CD14-positive monocyte (primary cell): ENCODE results near the gene GABARAPL1. TPM values are rescaled to one million over a fixed set of nuclear protein-coding genes. Genes with fewer than 3 reads are reported as not detected.

Experiments
- DNase-seq, 3 donors: peaks; one replicate each; pipeline ENCODE4 v3.0.0-alpha.2; 2011 to 2022
- H2AFZ ChIP-seq: 2 replicates; pipeline ENCODE4 v1.6.0; 2012; ENCODE audit warnings: mild to moderate bottlenecking, low read depth, low read length, inconsistent platforms; ENCODE audit not compliant: insufficient read depth, poor library complexity, severe bottlenecking
- H3K27ac ChIP-seq, 2 donors: 1 replicate in 1 of 2; 2 replicates in 1 of 2; pipeline ENCODE4 v1.5.1; 2012 to 2013; ENCODE audit warnings: low read length in 2 of 2, control low read depth in 1 of 2, inconsistent platforms in 1 of 2, low read depth in 1 of 2, mild to moderate bottlenecking in 1 of 2
- H3K27me3 ChIP-seq, 2 donors: one replicate each; pipeline versions ENCODE4 v1.6.0 to v1.6.1; 2011 to 2013; ENCODE audit warnings: low read length in 2 of 2; ENCODE audit not compliant: control insufficient read depth in 2 of 2, insufficient read depth in 2 of 2
- H3K36me3 ChIP-seq, 2 donors: replicated peaks in 1 of 2; 1 replicate in 1 of 2; 2 replicates in 1 of 2; pipeline versions ENCODE4 v1.5.1 to v1.6.1; 2012 to 2013; ENCODE audit warnings: low read length in 2 of 2, control low read depth in 1 of 2, inconsistent platforms in 1 of 2, mild to moderate bottlenecking in 1 of 2; ENCODE audit not compliant: insufficient read depth in 2 of 2, control insufficient read depth in 1 of 2
- H3K4me1 ChIP-seq, 2 donors: 1 replicate in 1 of 2; 2 replicates in 1 of 2; pipeline versions ENCODE4 v1.5.1 to v1.6.1; 2012 to 2013; ENCODE audit warnings: low read length in 2 of 2, control low read depth in 1 of 2, inconsistent platforms in 1 of 2, mild to moderate bottlenecking in 1 of 2, moderate library complexity in 1 of 2; ENCODE audit not compliant: insufficient read depth in 2 of 2, control insufficient read depth in 1 of 2
- H3K4me2 ChIP-seq: replicated peaks from 2 replicates; pipeline ENCODE3; 2012; ENCODE audit warnings: low read length, moderate library complexity, mild to moderate bottlenecking; ENCODE audit not compliant: poor library complexity, severe bottlenecking; ENCODE audit errors: extremely low read depth
- H3K4me3 ChIP-seq, 3 experiments: fragments of 200-600 bp in 1 of 3; sonication (generic) in 1 of 3; replicated peaks in 1 of 3; 1 replicate in 2 of 3; 2 replicates in 1 of 3; pipeline ENCODE4 v1.5.1; 2011 to 2013; ENCODE audit warnings: low read length in 3 of 3, mild to moderate bottlenecking in 3 of 3, control low read depth in 2 of 3, low read depth in 2 of 3, inconsistent platforms in 1 of 3, moderate library complexity in 1 of 3
- H3K79me2 ChIP-seq: 2 replicates; pipeline ENCODE4 v1.6.0; 2012; ENCODE audit warnings: mild to moderate bottlenecking, control low read depth, inconsistent platforms, low read length, moderate library complexity; ENCODE audit not compliant: insufficient read depth
- H3K9ac ChIP-seq: 2 replicates; pipeline ENCODE4 v1.6.0; 2017; ENCODE audit warnings: low read length, mild to moderate bottlenecking; ENCODE audit not compliant: insufficient read depth, poor library complexity, severe bottlenecking
- H3K9me3 ChIP-seq, 2 donors: replicated peaks in 1 of 2; 1 replicate in 1 of 2; 2 replicates in 1 of 2; pipeline versions ENCODE4 v1.5.1 to v1.6.1; 2012 to 2013; ENCODE audit warnings: low read length in 2 of 2, control low read depth in 1 of 2; ENCODE audit not compliant: control insufficient read depth in 1 of 2, insufficient read depth in 1 of 2
- H4K20me1 ChIP-seq: 2 replicates; pipeline ENCODE4 v1.6.0; 2012; ENCODE audit warnings: mild to moderate bottlenecking, low read length, control low read depth, moderate library complexity; ENCODE audit not compliant: insufficient read depth
- H3K27ac Mint-ChIP-seq, 7 donors: one replicate each; pipeline ENCODE4 v1.8.0; 2020; ENCODE audit warnings: mild to moderate bottlenecking in 7 of 7, mixed read lengths in 7 of 7, moderate library complexity in 6 of 7, inconsistent platforms in 2 of 7
- H3K27me3 Mint-ChIP-seq, 3 donors: one replicate each; pipeline ENCODE4 v1.8.0; 2021 to 2022; ENCODE audit warnings: low read depth in 3 of 3, mild to moderate bottlenecking in 3 of 3, mixed read lengths in 3 of 3, moderate library complexity in 3 of 3, inconsistent platforms in 1 of 3
- H3K36me3 Mint-ChIP-seq, 2 donors: one replicate each; pipeline ENCODE4 v1.8.0; 2020; ENCODE audit warnings: mixed read lengths in 2 of 2, inconsistent platforms in 1 of 2, mild to moderate bottlenecking in 1 of 2
- H3K4me1 Mint-ChIP-seq: one replicate; pipeline ENCODE4 v1.8.0; 2020; ENCODE audit warnings: mild to moderate bottlenecking, mixed read lengths
- H3K4me3 Mint-ChIP-seq, 2 donors: one replicate each; pipeline ENCODE4 v1.8.0; 2020; ENCODE audit warnings: mild to moderate bottlenecking in 2 of 2, mixed read lengths in 2 of 2, moderate library complexity in 1 of 2
- H3K9me3 Mint-ChIP-seq, 7 donors: one replicate each; pipeline ENCODE4 v1.8.0; 2020 to 2022; ENCODE audit warnings: mixed read lengths in 7 of 7, mild to moderate bottlenecking in 6 of 7, moderate library complexity in 6 of 7, inconsistent platforms in 2 of 7
- CTCF ChIP-seq: fragments of 200-600 bp; IDR thresholded peaks from one replicate; pipeline ENCODE4 v1.8.0; 2022; ENCODE audit warnings: antibody characterized with exemption, mild to moderate bottlenecking
- WGBS: methylation state at CpG from one replicate; pipeline ENCODE4 v1.1.5; 2013; ENCODE audit warnings: missing lambda C conversion rate; ENCODE audit not compliant: insufficient coverage; 5-methylcytosine and 5-hydroxymethylcytosine counted together
- intact Hi-C, 2 donors: fragments of 100-400 bp; cut with micrococcal nuclease; formaldehyde crosslinking; loops; one replicate each; pipeline versions ENCODE4 v1.15.0 to v1.15.1; 2023
- polyA plus RNA-seq, 3 donors: library from polyadenylated mRNA; depleted of rRNA in 1 of 3; unstranded in 2 of 3; stranded (reverse) in 1 of 3; fragments of 300-500 nt in 2 of 3; fragments of >200 nt in 1 of 3; fragmentation: Illumina TruSeq in 2 of 3; gene quantifications; 1 replicate in 2 of 3; 2 replicates in 1 of 3; pipeline ENCODE4 v1.2.3, GENCODE V29; 2012 to 2021

Gene GABARAPL1
- polyA plus RNA-seq, 3 donors: 13.1 to 291 (median 15.5) TPM

- intact Hi-C loops: no loop called here
- H3K27me3 ChIP-seq: peaks cover 2 to 5% of the 10 kb centered on the region in 2 donors
- WGBS: 0% methylated on average over 5 of the region's 11 CpGs
- TF ChIP-seq CTCF: no peak
- H3K4me3 ChIP-seq: peak overlapping the region; percentile 46 to 91 (median 82)
- H3K4me2 ChIP-seq: peak overlapping the region; percentile 78
- Mint-ChIP-seq H3K9me3 (peaks cover 0 to 3% (median 2%) of the 10 kb centered on the region in 7 donors), H3K27ac (peak overlapping the region in 4 of 7 donors; percentile 40 to 72 (median 70)), H3K4me3 (peak overlapping the region; percentile 80 to 93), H3K4me1 (peaks cover 23% of the 10 kb centered on the region), H3K36me3 (no peaks in the 10 kb centered on the region), H3K27me3 (peaks cover 7 to 18% (median 14%) of the 10 kb centered on the region in 3 donors)
- peak overlapping the region; percentile 87 for H2AFZ ChIP-seq
- no peaks in the 10 kb centered on the region for H3K79me2 ChIP-seq
- peak in 2 of 3 donors; percentile 38 to 49 for DNase-seq
- no peaks in the 10 kb centered on the region for H3K9me3 ChIP-seq
- no peaks in the 10 kb centered on the region for H4K20me1 ChIP-seq
- peaks cover 3 to 15% of the 10 kb centered on the region in 2 donors for H3K4me1 ChIP-seq
- peak overlapping the region in 1 of 2 donors; percentile 48 for H3K27ac ChIP-seq
- no peaks in the 10 kb centered on the region for H3K36me3 ChIP-seq
- peak overlapping the region; percentile 49 for H3K9ac ChIP-seq
Measured at GRCh38 chr12:10243818-10244520, 31.3 kb downstream of the GABARAPL1 start.

GRCh38 chr12:10247436-10248058, 34.9 kb downstream of the GABARAPL1 start:
- Histone ChIP-seq H3K79me2 (no peaks in the 10 kb centered on the region), H3K4me3 (no peak overlapping the region), H2AFZ (no peak overlapping the region), H3K36me3 (no peaks in the 10 kb centered on the region), H3K4me2 (no peak overlapping the region), H3K27me3 (peaks cover 9% of the 10 kb centered on the region in 2 donors), H3K4me1 (peaks cover 3 to 15% of the 10 kb centered on the region in 2 donors), H3K9me3 (no peaks in the 10 kb centered on the region), H3K27ac (no peak overlapping the region), H3K9ac (no peak overlapping the region), H4K20me1 (no peaks in the 10 kb centered on the region)
- peaks cover 0 to 3% (median 0%) of the 10 kb centered on the region in 7 donors for H3K9me3 Mint-ChIP-seq
- H3K27me3 Mint-ChIP-seq: peaks cover 15 to 38% (median 19%) of the 10 kb centered on the region in 3 donors
- no CpG with 5 or more reads among the region's 5 CpGs for WGBS
- peak overlapping the region in 1 of 2 donors; percentile 8 for H3K4me3 Mint-ChIP-seq
- peak overlapping the region in 1 of 7 donors; percentile 19 for H3K27ac Mint-ChIP-seq
- intact Hi-C loops: no loop called here
- H3K4me1 Mint-ChIP-seq: peaks cover 21% of the 10 kb centered on the region
- H3K36me3 Mint-ChIP-seq: no peaks in the 10 kb centered on the region
- no peak for DNase-seq
- TF ChIP-seq CTCF: no peak
